Right cardiac atrium (tissue), 5 donors: Measurements from ENCODE around the gene COL6A3. TPM values are rescaled to one million over a fixed set of nuclear protein-coding genes. Genes with fewer than 3 reads are reported as not detected.
"Not testable (repeated sequence)": the region's sequence is repeated elsewhere in the genome, so short reads cannot be mapped to it uniquely, and the experiment has no call there.

Source experiments
- ATAC-seq, 2 donors: fragments of 200-7000 bp; cut with Tn5 transposase; one replicate each; pipeline versions ENCODE4 v1.8.0 to v1.9.1; 2020; ENCODE audit warnings: moderate library complexity in 2 of 2, mild to moderate bottlenecking in 1 of 2
- DNase-seq, 3 donors: peaks; one replicate each; pipeline ENCODE4 v3.0.0-alpha.2; 2020
- H3K27ac ChIP-seq: one replicate; pipeline ENCODE4 v1.5.1; 2013; ENCODE audit warnings: mild to moderate bottlenecking, low read length, control low read depth, moderate library complexity
- H3K27me3 ChIP-seq: one replicate; pipeline ENCODE4 v1.6.1; 2013; ENCODE audit not compliant: control insufficient read depth, insufficient read depth
- H3K4me1 ChIP-seq: one replicate; pipeline ENCODE4 v1.6.1; 2013; ENCODE audit warnings: low read length; ENCODE audit not compliant: control insufficient read depth, insufficient read depth
- H3K4me3 ChIP-seq: one replicate; pipeline ENCODE4 v1.5.1; 2013; ENCODE audit warnings: low read length, control low read depth
- H3K9me3 ChIP-seq: one replicate; pipeline ENCODE4 v1.6.1; 2013; ENCODE audit warnings: low read length; ENCODE audit not compliant: control insufficient read depth
- WGBS: extraction: QIAGEN DNeasy Blood & Tissue Kit; methylation state at CpG from one replicate; pipeline ENCODE4 v1.1.7; 2013; 5-methylcytosine and 5-hydroxymethylcytosine counted together
- intact Hi-C, 4 donors: fragments of 100-400 bp; cut with DNase I; formaldehyde crosslinking; loops; one replicate each; pipeline versions ENCODE4 v1.11.0 to v1.14.0; 2022 to 2023
- polyA plus RNA-seq: library from polyadenylated mRNA; stranded (reverse); fragments of 200-250 nt; gene quantifications from one replicate; pipeline ENCODE4 v1.2.3, GENCODE V29; 2013
- total RNA-seq, 4 donors: library from RNA; stranded (reverse); fragmentation: NEBNext Ultra II Directional; extraction: Animal tissue kit (Norgen Biotek cat#: 25700); gene quantifications; one replicate each; pipeline ENCODE4 v1.2.1, GENCODE V29; 2021
- donor health status: healthy with polysubstance abuse.
- donor health status: DM: no; HTN: yes; CAD: no.
- donor health status: DM: no; HTN: no; CAD: no.
- donor health status: DM: no; HTN: yes; CAD: no; lungs with severe emphysema.
- donor health status: DM: yes; HTN: yes; CAD: no.

The COL6A3 gene
- total and polyA plus RNA-seq, 5 donors, result 33.2 to 191 (median 113) TPM

DNA sequence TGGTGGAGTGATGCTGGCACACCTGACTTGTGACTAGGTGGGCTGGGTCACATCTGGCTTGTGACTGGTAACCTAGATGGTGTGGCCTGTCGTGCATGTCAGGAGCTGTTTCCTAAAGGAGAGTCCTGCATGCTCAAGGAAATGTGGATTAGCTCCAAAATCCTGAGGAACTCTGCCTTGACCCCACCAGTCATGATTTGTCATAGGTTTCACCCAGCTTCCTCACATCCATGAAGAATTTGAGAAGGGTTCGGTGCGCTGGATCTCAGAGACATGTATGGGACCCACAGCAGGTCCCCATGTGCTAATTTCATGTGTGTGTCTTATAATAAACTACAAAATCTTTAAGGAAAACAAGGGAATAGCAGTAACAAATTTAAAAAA, 107.2 kb downstream of the COL6A3 start:
- Histone ChIP-seq H3K27ac (no peak overlapping the region), H3K9me3 (no peaks in the 10 kb centered on the region), H3K4me1 (peaks cover 3% of the 10 kb centered on the region), H3K4me3 (no peak overlapping the region), H3K27me3 (no peaks in the 10 kb centered on the region)
- intact Hi-C loops, result no loop called here
- no peak for DNase-seq
- 86% methylated on average over 3 of the region's 3 CpGs for WGBS
- no peak for ATAC-seq

DNA sequence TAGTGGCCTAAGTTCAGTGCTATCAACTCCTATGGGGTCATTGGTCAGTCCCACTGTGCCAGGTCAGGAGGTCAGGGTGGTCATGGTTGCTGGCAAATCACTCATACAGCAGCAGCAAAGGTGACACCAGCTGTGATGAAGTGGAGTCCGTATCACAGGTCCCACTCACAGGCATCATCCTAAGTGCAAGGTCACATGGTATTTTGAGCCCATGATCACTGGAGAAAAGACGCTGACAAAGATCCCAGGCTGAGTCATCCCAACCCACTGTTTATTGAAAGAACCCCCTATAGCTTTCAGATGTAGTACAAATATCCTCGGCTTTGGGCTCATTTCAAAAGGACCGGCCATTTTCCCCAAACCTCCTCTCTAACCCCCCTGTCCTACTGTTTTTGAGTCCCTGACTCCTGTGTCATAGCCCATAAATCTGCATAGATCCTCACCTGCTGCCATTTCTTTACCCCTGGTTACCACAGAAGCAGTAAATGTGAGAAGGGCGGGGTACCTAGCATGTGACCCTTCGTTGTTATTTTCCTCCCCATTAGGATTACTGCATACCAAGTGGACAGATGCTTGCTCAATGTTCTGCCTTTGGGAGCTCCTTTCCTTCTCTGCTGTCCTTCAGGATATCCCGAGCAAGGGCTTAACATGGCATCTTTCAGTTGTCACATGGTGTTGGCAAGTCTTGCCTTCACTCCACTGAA, 107.7 kb downstream of the COL6A3 start:
- Histone ChIP-seq H3K4me3 (no peak overlapping the region), H3K27ac (no peak overlapping the region), H3K9me3 (no peaks in the 10 kb centered on the region), H3K4me1 (peaks cover 3% of the 10 kb centered on the region), H3K27me3 (no peaks in the 10 kb centered on the region)
- DNase-seq (no peak), ATAC-seq (no peak)
- intact Hi-C loops, result no loop called here
- 74% methylated on average over 7 of the region's 7 CpGs for WGBS

DNA sequence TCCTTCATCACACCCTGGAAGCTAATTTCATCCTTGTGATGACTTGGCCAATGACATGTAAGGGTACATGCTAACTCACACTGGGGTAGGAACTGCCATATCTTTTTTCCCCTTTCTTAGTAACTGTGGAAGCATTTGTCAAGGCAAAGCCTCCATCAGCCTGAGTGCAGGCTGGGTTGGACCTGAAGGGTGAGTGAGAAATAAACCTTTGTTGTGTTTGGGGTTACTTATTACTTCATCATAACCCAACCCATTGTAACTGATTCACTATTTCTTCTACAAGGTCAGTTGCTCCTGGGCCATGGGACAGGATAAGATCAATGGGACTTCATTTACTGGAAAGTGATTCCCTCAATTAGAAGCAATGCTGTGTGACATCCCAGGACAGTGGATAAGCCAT, 108.4 kb downstream of the COL6A3 start:
- Histone ChIP-seq H3K27me3 (no peaks in the 10 kb centered on the region), H3K4me3 (no peak overlapping the region), H3K9me3 (no peaks in the 10 kb centered on the region), H3K4me1 (peaks cover 3% of the 10 kb centered on the region), H3K27ac (no peak overlapping the region)
- intact Hi-C loops, result no loop called here
- no peak for ATAC-seq
- no peak for DNase-seq

DNA sequence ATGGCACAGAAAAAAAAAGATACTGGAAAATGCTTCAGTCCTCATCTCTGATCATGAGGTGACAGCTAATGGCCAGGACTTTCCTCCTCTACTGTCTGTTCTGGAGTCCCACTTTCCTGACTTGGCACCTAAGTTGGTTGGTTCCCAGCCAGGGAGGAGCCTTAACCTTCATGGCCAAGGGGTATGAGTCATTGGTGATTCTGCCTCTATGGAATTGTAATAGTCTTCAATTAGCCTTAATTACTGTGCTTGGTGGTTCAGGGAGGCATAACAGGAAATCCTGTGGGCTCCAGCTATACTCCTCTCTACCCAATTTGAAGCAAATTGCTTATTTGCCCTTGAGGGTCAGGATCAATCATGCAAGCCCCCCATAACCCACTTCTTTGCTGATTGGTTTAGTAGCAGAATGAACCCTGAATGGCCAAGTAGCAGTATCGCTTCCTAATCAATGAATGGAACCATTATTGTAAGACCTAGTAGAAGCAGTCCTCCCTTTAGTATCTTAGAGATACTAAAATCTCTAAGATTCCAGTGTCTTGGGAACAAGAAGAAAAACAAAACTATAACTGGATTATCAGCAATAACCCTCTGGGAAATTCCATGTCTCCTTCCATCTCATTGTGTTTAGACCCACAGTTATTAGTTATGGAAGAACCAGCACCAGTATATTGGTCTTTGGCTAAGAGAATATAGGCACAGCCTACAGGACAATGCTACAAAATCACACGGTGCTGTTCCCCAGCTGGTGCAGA, 109.0 kb downstream of the COL6A3 start:
- no peak overlapping the region for H3K4me3 ChIP-seq
- H3K27me3 ChIP-seq, result no peaks in the 10 kb centered on the region
- no peak overlapping the region for H3K27ac ChIP-seq
- no peak for DNase-seq
- no peak for ATAC-seq
- WGBS, result 70% methylated on average over 2 of the region's 2 CpGs
- peaks cover 3% of the 10 kb centered on the region for H3K4me1 ChIP-seq
- no peaks in the 10 kb centered on the region for H3K9me3 ChIP-seq
- intact Hi-C loops, result no loop called here

DNA sequence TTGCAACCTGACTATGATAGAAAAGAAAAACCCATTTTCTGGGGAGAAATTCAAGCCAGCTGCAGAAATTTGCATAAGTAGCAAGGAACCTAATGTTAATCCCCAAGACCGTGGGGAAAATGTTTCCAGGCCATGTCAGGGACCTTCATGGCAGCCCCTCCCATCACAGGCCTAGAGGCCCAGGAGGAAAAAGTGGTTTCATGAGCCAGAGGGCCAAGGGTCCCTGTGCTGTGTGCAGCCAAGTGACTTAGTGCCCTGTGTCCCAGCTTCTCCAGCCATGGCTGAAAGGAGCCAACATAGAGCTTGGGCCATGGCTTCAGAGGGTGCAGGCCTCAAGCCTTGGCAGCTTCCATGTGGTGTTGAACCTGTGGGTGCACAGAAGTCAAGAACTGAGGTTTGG, 110.7 kb downstream of the COL6A3 start:
- 37% methylated on average over 1 of the region's 1 CpG for WGBS
- not testable (repeated sequence) for ATAC-seq, H3K4me3 ChIP-seq

DNA sequence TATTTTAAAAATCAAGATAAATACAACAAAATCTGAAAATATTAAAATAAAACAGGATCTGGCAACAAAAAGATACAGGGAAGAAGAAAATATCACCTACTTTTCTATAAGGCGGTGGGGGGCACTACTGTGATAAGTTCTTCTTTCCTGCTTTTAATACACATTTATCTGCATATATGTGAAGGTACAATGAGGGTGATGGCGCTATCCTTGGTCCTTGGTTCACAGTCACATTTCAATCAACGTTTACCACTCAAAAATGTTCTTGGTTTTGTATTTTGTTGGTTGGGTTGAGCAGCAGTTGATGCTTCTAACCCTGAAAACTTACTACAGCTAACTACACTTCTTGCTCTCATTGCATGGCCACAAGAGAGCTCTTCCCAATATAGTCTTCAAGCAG, 112.4 kb downstream of the COL6A3 start:
- 94% methylated on average over 3 of the region's 3 CpGs for WGBS
- H3K4me3 ChIP-seq, result no peak overlapping the region
- H3K4me1 ChIP-seq, result peaks cover 4% of the 10 kb centered on the region
- intact Hi-C loops, result no loop called here
- no peak for DNase-seq
- H3K27me3 ChIP-seq, result no peaks in the 10 kb centered on the region
- no peak overlapping the region for H3K27ac ChIP-seq
- ATAC-seq, result no peak
- no peaks in the 10 kb centered on the region for H3K9me3 ChIP-seq

More for the DNA sequence above, 110.7 kb downstream of the COL6A3 start:
- H3K27me3 ChIP-seq, H3K4me1 ChIP-seq, H3K27ac ChIP-seq, DNase-seq, H3K9me3 ChIP-seq, intact Hi-C loops: not testable (repeated sequence)

DNA sequence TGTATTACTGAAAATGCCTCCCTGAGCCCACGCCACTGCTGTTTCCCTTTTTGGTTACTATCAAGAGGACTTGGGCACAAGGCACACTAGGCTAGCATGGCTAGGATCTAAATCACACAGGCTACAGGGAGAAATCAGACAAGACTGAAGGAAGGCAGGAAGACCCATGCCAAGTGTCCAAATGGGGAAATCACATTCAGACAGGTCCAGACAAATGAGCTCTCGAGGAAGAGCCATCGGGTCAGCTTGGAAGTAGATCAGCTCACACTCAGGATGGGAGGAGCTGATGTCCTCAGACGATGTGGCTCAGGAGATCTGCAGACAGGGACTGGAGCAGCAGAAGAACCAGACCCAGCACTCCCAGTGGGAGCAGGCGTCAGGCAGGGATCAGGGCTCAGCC, 113.2 kb downstream of the COL6A3 start:
- Histone ChIP-seq H3K9me3 (no peaks in the 10 kb centered on the region), H3K27me3 (no peaks in the 10 kb centered on the region), H3K27ac (no peak overlapping the region), H3K4me1 (peaks cover 3% of the 10 kb centered on the region), H3K4me3 (no peak overlapping the region)
- 64% methylated on average over 5 of the region's 5 CpGs for WGBS
- ATAC-seq (peak in 1 of 2 donors; percentile 38), DNase-seq (no peak)
- intact Hi-C loops, result no loop called here

DNA sequence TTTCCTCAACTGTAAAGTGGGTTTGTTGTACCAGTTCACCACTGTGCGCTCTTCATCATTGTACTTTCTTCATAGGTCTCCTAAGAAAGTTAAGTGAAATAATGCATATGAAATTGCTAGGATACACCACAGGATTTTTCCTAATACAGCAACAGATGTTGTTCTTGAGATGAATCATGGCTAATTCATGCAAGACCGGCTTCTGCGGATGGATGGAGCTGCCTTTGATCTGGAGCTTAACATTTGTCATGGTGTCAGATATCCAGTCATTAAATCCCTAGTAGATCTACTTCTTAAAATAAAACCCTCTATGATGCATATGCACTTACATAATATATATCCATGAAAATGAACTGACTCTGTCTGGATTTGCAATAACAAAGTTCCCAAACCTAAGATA, 114.1 kb downstream of the COL6A3 start:
- Histone ChIP-seq H3K4me3 (no peak overlapping the region), H3K9me3 (no peaks in the 10 kb centered on the region), H3K27me3 (no peaks in the 10 kb centered on the region), H3K4me1 (peaks cover 3% of the 10 kb centered on the region), H3K27ac (no peak overlapping the region)
- intact Hi-C loops, result loop anchor here in 2 of 4 donors (10.0 kb wide), 1 partner anchor 65 kb away; no protein-coding TSS in a partner anchor
- no peak for DNase-seq
- no peak for ATAC-seq
- WGBS, result 73% methylated on average over 3 of the region's 3 CpGs

DNA sequence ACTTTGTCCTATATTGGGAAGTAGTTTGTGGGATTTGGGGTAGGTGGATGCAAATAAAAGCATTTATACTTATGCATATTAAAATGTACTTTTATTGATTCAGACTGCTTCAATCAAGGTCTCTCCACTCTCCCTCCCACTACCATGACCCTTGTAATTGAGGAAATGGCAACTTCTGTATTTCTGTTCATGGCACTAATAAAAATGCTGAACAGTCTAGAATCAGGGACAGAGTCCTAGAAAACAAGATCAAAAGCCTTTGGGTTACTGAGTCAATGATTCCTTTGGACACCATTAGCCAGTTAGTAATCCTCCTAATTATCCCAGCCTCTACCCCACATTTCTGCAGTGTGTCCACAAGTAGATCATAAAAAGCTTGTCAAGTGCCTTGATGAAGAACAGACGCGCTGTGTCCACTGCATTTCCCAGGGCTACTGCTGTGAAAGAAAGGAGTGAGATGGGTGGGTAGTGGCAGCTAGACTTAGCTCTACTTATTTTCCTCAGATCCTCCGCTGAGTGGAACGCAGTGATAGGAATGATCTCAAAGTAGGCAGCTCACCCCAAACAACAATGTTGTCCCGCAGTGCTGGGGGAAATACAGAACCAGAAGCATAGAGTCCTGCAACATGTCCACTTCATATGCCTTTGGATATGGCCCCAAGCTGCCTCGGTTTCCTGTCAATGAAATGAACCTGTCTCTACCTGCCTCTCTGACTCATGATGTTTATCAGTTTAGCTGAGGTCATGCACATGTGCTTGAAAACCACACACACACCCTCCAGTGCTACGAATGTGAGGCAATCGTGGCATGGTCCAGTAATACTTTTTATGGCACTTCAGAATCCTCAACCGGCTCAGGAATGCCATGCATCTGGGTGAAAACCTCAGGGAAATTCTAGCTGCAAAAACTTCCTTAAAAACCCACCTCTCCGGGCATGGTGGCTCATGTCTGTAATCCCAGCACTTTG, 115.5 kb downstream of the COL6A3 start:
- no peak for DNase-seq
- H3K27me3 ChIP-seq, result no peaks in the 10 kb centered on the region
- H3K27ac ChIP-seq, result no peak overlapping the region
- no peak for ATAC-seq
- intact Hi-C loops, result loop anchor here in 2 of 4 donors (10.0 kb wide), 1 partner anchor 64 kb away; no protein-coding TSS in a partner anchor
- no peaks in the 10 kb centered on the region for H3K9me3 ChIP-seq
- H3K4me3 ChIP-seq, result no peak overlapping the region
- WGBS, result 86% methylated on average over 10 of the region's 10 CpGs
- H3K4me1 ChIP-seq, result peaks cover 2% of the 10 kb centered on the region

DNA sequence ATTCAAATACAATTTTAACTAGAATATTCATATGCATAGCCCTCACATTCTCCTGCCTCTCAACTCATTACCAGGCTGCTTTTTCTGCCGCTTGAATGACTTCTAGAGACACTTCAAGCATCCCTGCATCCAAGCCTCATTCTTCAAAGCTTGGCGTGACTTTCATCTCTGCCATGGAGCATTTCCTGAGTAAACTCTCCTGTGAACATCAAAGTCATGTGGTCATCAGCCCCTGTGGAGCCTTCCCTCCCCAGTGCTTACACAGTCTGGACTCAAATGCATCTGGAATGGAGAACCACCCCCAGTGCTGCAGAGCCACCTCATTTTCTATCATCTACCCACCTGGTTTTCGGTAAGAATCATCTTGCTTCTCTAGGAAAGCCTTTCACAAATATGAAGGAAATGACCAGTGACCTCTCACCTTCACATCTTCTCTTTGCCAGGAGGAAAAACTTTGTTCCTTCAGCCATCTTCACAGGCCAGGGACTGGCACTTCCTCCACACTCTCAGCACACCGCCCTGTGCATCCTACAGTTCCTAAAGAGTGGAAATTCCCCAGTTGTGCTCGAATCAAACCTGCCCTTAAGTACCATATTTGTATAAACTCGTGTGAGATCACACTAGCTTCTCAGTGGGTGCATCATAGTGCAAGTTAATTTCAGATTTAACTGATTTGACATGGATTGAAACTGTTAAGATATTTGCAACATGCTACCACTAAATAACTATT, 116.4 kb downstream of the COL6A3 start:
- Histone ChIP-seq H3K27ac (peak overlapping the region; percentile 45), H3K27me3 (no peaks in the 10 kb centered on the region), H3K9me3 (no peaks in the 10 kb centered on the region), H3K4me3 (no peak overlapping the region), H3K4me1 (peaks cover 2% of the 10 kb centered on the region)
- intact Hi-C loops, result loop anchor here in 2 of 4 donors (10.0 kb wide), 1 partner anchor 63 kb away; no protein-coding TSS in a partner anchor
- DNase-seq, result no peak
- WGBS, result 78% methylated on average over 6 of the region's 6 CpGs
- ATAC-seq, result no peak
